Activated T-helper 1 cell treated with anti-CD3 and anti-CD28 coated beads, Interleukin-2, amount 50 U/mL, for 16 hours (primary cell): ENCODE measurements around the gene OAF.
"Not testable (repeated sequence)": the region's sequence is repeated elsewhere in the genome, so short reads cannot be mapped to it uniquely, and the experiment has no call there.

Source experiments
- DNase-seq, 2 donors: peaks; one replicate each; pipeline ENCODE4 v3.0.0-alpha.2; 2020; ENCODE audit warnings: low read depth in 1 of 2, low spot score in 1 of 2

OAF gene

DNA sequence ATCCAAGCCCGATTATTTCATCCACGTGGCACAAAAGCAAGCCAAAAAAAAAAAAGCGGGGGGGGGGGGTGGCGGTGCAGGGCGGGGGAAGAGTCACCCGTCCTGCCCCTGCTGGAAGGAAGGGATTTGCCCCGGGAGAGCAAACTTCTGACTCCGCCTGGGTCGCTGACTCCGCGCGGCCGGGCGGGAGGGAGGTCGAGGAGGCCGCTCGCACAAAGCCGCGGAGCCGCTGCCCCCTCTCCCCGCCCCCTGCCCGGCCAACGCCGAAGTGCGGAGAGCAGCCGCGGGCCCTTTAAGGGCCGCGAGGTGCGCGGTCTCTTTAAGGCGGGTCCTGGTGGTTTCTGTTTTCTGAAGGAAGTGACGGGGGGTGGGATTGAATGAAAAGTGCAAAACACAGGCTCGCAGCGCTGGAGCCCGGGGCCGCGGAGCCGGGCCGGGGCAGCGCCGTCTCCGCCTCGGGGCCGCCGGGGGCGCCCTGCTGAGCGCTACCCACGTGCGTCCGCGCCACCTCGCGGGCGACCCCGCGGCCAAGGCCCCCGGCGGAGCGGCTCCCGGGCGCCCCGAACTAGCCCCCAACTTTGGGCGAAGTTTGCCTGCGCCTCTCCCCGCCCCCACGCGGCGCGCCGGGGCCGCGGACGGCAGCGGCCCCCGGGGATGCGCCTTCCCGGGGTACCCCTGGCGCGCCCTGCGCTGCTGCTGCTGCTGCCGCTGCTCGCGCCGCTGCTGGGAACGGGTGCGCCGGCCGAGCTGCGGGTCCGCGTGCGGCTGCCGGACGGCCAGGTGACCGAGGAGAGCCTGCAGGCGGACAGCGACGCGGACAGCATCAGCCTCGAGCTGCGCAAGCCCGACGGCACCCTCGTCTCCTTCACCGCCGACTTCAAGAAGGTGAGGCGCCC is at the start of gene OAF:
Gene OAF, plus strand, starts transcription at position 407 of the 896 bp plus-strand sequence. Its CDS starts 248 bp downstream, at position 655.
- DNase-seq = peak; percentile 12 to 25

DNA sequence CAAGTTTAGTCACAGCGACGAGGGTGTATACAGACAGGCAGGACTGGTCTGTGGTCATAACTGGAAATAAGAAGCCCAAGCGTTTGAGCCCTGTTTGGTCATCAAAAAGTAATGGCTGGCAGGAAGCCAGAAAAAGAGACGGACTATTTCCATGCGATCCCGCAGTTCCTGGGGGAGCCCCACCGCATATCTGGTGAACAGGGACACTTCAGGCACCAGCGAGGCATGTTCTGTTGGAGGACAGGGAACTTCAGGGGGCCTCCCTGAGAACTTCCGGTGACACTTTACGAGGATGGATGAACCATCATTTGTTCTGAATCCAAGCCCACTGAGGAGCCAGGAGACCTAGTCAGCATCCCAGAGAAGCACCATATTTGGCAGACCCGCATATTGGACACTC is 43.2 kb upstream of the OAF start:
- no peak for DNase-seq

DNA sequence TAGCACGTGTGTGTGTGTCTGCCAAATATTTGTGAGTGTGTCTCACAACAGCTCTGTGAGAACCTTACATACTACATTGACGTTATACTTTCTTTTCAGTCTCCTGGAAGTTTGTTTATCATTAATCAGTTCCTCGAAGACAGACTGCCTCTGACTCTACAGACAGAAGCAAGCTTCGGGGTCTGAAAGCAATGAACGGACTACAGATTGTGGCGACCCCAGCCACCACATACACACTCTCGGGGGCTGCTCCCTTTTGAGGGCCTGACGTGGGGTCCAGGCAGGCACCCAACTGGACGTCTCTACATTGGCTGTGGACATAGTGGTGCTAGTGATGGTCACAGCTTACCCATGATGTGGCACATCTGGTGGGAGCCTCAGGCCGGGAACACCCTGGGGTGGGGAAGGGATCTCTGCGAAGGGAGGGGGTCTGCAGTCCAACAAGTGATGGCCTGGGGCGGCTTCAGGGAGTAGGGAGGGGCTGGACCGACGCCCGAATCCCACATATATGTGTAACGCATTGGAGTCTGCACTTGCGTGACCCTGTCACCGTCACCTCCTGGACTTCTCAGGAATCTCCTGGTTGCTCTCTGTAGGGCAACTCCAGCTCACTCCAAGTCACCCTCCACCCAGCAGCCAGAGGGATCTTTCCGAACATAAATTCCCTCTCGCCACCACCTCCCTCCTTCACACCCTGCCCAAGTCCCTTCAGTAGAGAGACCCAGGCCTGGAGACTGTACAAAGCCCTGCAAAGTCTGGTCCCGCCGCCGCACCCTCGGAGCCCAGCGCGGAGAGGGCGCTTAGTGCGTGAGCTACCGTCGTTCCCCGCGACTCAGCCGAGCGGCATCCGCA is 42.5 kb upstream of the OAF start:
- no peak for DNase-seq

DNA sequence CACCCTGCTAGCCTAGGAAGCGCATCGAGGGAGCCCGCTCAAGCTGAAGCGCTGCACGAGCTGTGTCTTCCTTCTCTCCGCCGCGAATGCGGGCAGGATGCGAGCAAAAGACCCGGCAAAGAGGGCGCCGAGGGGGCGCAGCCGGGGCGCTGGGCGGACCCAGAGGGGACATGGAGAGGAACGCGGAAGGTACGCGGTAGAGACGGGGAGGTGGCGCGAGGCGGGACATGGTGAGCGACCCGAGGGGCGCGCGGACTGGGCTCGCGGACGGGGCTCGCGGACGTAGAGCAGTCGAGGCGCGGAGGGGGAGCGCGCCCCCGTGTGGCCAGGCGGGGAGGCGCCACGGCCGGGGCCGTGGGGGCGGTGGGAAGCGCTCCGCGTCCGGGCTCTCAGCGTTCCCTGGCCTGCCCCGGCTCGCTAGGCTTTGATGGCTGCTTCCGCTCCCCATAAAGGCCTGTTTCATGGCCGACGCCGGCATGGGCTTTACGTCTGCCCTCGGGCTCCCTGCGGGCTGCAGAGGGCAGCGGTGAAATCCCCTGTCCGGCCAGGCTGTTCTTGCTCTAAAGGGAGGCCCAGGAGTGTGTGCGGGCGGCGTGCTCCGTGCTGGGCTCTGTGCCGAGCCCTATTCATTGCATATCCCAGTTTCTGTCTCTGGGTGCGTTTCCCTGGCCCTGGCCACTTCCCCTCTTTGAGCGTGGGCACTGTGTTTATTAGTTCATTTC is 41.7 kb upstream of the OAF start:
- DNase-seq = peak; percentile 36 to 38

DNA sequence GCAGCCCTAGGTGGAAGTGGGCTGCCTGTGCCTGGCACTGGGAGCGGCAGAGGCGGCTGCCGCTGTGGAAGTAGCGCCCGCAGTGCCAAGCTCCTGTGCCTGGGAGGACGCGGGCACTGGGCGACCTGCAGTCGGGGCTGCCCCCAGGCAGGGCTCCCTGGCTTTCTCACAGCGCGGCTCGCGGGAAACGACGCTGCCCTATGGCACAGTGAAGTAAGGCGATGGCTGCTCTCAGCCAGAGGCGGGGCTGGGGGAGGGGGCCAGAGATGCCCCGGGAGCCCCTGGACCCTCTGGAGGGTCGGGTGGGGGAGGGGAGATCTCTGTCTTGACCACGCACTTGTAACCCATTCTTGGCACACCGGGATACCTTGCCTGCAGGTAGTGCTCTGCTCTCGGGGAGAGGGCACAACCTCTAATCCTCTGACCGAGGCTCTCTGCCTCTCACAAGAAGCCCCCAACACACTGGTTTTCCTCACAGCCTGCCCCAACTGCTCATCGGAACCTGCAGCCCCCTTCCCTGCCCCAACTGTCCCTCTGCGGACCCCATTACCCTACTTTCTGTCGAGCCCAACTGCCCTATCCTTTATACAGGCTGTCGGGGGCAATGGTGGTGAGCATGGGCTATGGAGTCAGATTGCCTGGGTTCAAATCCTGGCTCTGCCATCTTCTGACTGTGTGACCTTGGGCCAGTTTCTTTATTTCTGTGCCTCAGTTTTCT is 40.7 kb upstream of the OAF start:
- no peak for DNase-seq

DNA sequence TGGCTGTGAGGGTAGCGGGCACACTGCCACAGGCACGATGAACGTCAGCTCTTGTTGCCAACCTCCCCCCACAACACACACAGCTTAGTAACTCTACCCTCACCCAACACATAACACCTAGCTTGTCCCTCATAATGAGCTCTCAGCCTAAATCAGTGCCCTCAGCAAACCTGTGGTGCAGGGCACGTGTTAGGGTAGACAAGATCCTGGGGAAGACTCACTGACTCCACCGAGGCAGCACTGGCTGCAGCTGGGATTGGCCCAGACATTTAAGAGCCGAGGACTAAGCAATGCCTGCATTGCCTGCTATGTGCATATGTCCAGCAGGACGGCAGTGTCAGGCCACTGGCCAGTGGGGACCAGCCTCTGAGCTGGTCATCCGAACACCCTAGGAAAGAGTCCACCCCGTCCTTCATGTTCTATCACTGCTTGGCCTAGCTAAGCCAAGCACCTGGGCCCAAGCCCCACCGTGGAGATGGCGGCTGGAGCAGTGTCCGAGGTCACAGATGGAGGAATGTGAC is 40.0 kb upstream of the OAF start:
- DNase-seq = no peak

DNA sequence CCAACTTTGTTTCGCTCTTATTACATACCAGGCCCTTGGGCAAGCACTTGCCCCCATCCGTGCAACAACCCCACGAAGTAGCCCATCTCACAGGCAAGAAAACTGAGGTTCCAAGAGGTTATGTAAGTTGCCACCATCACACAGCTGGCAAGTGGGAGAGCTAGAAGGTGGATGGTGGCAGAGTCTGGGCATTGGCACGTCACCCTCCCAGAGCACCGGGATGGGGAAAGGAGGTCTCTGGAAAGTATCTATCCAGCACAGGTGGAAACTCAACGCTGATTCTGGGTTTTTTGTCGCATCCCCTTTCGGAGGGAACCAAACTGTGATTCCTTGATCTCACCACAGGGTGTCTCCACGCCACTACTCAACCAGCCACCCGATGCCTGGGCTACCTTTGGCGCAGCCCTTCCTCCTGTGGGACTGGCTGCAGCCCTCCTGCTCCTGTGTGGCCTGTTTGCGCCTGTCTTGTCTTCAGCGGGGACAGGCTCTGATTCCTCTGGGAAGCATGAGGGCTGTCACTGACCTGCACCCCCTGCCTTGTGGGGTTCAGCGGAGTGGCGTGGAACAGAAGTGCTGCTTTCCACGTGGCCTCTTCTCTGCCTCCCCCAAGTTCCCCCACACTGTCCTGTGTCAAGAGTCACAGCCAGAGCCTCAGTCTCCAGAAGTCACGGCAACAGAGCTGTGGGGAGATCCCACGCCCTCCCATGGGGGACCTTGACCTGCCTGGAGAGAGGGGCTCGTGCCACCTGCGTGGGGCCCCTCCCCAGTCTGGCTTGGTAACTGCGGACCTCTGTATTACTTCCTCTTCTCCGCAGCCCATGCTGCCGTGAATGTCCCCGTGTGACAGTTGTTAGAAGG is 38.5 kb upstream of the OAF start:
- DNase-seq = no peak

DNA sequence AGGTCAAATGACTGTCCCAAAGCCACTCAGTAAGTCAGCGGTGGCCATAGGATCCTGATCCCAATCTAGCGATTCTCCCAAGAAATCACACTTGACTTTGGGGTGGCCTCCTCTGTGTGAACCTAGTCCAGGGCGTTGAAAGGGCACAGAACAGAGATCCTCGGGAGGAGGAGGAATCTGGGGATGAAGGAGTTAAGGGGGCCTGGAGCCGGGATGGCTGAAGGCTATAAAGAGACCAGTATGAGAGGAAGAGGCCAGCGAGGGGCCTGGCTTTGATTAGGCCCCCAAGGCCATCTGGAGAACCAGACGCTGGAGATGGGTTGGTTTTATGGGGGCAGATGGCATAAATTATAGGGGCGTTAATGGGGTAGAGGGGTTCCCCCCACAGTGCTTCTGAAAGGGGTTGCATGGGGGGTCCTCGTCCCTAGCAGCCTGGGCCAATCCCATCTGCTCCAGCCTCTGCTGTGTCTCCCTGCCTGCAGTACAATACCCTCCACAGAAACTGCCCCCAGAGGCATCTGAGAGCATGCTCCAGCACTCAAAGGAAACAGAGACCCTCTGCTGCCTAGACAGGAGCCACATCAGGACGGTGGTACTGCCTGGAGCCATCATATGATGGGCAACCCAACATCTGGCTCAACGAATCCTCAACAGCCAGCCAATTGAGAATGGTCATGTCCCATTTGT is 37.7 kb upstream of the OAF start:
- no peak for DNase-seq

DNA sequence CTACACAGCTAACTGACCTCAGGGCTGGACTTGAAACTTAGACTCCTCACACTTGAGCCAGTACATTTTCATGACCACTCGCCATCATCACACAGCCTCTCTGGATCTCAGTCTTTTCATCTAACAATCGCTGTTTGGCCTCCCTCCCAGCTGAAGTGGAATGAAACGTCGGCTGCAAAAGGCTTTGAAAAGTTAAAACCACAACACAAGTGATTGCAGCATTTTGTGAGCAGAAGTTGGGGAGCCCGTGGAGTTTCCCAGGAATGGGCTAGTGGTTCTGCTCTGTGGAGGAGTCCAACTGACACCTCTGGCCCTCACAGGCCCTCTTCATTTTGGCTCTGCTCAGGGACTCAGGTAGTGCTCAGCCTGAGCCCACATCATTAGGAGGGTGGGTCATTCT is 37.0 kb upstream of the OAF start:
- no peak for DNase-seq

DNA sequence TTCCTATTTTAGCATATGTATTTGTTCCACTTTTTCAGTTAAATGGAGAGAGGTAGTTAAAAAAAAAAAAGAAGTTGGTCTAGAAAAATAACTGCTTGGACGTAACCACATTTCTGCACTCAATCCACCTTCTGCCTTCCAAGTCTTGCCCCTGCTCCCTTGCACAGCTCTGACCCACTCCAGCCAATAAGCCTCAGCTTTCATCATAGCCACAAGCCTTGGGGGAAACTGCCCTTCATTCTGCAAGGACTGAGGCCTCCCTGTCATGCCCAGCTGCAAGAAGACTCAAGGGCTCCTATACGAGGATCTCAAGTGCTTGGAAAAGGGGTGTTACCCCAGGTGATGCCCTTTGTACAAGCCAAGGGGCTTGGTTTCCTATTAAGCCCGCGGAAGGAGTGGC is 36.0 kb upstream of the OAF start:
- no peak for DNase-seq

DNA sequence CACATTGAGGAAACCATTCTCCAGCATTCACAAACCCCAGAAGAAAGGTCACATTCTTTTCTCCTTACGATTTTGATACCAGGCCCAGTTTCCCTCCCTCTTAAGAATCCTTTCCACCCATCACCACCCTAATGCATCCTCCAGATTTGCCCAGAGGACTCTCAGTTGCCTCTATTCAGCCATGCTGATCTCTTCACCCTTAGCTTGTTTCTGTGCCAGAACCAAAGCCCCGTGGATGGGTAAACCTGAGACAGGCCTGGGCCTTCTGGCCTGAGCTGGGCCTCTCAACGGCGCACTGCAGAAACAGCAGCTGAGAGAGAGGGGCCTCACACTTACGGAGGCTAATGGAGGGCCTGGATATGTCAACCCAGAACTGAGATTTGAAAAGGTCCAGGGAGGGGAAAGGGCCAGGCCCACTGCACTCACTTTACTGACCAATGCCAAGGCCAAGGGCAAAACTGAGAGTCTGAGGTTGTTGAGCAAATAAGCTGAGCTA is 32.2 kb upstream of the OAF start:
- no peak for DNase-seq

DNA sequence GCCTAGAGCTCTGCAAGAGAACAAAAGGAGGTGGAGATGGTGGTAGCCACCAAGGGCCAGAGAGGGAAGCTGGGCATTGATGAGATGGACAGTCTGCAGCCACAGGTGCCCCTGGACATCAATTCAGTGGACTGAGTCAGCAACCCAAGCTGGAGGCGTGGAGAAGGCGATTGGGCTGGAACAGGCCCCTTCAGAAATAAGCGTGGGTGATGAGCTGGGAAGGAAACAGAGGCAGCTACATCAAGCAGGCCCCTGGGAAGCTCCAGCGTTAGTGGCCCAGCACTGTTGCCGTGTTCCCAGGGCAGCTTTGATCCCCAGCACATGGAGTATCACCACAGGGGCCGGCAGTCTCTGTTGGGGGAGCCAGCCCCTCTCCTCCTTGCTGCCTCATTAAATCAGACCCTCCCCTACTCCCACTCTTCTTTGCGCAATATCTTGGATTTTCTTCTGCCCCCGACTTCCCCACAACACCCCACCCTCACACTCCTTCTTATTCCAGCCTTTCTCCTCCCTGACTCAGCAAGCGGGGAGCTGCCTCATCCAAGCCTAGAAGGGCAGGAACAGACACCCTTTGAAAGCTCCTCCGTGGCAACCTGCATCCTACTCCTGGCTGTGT is 31.7 kb upstream of the OAF start:
- no peak for DNase-seq

DNA sequence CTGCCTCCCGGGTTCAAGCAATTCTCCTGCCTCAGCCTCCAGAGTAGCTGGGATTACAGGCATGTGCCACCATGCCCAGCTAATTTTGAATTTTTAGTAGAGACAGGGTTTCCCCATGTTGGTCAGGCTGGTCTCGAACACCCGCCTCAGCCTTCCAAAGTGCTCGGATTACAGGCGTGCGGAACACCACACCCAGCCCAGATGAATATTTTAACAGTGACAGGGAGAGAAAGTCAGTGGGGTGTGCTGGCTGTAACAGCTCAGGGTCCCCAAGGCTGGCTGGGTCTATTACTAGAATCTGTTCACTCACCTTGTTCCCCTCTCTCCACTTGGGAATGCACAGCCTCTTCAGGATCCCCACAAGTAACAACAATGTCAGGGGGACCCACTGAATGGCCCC is 30.8 kb upstream of the OAF start:
- DNase-seq = not testable (repeated sequence)

DNA sequence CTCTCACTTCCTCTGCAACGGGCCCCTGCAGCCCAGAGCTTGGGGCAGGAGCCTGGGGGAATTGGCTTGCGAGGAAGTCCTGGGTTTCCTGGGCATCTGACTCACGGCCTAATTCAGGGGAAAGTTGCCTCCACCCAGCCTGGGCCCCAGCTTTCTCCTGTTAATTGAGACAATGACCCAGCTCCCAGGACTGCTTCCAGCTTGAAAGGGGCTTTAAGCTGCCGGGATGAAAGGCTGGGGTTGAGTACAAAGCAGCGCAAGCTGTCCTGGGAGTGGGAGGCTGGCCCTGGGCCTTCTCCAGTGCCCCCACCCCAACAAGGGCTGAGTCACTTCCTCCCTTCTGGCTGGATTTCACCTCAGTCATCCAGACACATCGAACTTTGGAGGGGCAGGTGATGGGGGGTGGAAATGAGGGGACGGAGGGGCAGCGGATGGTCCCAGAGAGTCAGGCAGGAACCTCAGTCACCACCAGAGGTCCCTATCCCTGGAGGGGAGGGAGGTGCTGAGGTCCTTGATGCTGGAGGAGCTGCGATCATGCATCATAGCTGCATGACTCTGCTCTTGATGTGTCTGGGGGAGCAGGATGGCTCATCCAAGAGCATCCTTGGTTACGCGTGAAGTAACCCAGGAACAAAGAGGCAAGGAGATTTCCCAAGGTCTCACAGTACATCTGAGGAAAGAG is 30.1 kb upstream of the OAF start:
- DNase-seq = no peak

DNA sequence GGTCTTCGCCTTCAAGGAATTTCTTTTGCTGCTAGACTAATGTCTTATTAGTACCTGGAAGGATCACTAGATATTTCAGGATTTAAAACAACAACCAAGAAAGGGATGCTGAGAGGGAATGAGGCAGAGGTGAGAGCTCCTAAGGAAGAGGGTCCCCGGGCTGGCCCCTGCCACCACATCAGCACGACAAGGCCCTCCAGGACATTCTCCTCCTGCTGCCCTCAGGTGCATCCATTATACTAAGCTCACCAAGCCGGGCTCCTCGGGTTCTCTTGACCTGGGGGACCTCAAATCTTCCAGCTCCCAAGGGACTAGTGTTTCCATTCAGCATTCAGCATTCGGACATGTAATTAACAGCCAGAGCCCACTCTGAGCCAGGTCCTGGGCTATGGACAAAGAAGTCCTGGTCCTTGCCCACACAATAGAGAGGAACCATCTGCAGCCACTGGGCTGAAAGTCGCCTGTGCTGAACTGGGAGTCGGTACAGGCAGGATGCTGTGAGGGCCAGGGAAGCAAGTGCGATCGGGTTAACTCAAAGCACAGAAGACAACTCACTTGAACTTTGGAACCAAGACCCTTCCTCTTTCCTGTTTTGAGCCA is 29.4 kb upstream of the OAF start:
- no peak for DNase-seq

DNA sequence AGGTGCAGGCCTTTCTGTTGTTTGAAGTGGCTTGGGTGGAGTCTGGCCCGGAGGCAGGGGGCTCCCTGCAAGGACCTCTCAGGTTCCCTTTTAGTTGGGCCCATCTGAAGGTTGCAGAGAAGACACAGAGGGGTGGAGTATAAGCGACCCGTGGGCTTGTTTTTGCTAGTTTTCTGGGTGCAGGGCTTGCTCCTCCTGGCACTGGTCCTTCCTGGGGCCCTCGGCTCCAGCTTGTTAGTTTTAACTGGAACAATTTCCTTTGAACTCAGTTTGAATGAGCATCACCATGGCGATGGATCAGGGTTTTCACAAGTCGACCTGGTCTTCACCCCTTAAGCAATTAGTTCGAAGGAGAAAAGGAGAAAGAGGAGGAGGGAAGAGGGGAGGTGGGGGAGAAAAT is 28.5 kb upstream of the OAF start:
- DNase-seq = no peak

DNA sequence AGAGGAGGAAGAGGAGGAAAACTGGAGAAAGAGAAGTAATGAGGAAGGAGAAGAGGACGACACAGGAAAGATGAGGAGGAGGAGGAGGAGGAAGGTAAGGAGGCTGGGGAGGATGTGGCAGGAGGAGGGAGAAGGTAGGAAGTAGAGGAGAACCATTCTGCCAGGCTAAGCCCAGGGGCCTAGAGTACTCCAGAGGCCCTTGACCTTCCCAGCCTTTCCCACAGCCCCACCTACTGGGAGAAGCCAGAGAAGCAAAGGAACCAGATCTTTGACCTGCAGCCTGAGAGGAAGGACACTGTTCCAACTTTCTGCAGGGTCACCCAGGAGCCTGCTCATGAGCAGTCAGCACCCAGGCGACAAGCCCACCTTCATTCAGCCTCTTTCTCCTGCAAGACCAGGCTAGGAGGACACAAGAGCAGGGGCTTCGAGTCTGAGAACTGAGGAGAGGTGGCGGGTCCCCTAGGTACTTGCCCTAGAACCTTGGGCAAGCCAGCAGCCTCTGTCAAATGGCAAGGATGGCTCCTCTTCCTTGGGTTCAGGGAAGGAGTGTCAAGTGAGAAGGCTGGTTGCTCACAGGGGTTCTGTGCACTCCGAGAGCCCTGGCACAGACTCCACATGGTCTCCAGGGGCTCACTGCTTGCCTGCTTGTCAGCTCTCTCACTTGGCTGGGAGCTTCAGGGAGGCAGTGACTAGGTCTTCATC is 27.9 kb upstream of the OAF start:
- no peak for DNase-seq
